MM.1S (cell line): ENCODE results near the gene HTRA1.

ENCODE experiments used
- EZH2 ChIP-seq: fragments of 300-600 bp; sonication (generic); optimal IDR thresholded peaks from 2 replicates; pipeline ENCODE3; 2017; ENCODE audit warnings: low read depth, mild to moderate bottlenecking, antibody characterized with exemption, low read length, mixed read lengths
- EZH2phosphoT487 ChIP-seq: fragments of 300-600 bp; sonication (generic); IDR thresholded peaks from 2 replicates; pipeline ENCODE4 v1.6.1; 2018; ENCODE audit warnings: antibody characterized with exemption, low read length
- TF ChIP-seq, protein P1 (sequence below): fragments of 300-600 bp; sonication (generic); IDR thresholded peaks from 2 replicates; pipeline ENCODE4 v1.5.1; 2016; ENCODE audit warnings: antibody characterized with exemption, low read length, mixed read lengths

DNA sequence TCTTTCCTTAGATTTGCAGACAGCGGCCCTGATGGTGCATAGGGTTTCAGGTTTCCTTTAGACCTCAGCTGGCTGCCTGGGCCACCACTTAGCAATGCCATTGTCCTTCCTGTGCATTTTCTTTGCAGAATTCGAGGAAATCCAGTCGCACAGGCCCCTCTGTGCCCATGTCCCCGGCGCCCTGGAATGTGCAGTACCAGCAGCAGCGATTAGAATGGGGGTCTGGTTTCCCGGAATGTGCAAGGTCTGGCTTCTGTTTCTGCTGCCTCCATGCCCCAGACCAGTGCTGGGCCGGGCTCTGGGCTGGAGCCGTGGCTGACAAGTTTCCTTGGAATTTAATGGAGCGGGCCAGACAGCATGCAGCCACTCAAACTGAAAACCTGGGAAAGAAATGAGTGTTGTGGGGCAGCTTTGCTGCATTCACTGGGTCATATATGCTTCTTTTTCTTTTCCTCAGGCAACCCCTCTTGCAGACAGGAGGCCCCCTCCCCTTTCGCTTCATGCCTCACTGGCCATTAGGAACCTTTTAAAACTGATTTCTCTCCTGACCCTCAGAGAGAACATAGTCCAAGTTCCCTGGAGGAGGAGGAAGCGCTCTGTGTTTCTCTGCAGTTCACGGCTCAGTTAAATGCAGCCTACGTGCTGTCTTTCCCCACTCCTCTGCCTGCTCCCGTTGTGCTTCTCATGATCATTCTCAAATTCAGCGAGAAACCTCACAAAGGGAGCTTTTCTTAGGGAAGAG lies 14.4 kb downstream of the HTRA1 start:
- TF ChIP-seq EZH2 (no peak), EZH2phosphoT487 (no peak)
- TF ChIP-seq, protein P1, sequence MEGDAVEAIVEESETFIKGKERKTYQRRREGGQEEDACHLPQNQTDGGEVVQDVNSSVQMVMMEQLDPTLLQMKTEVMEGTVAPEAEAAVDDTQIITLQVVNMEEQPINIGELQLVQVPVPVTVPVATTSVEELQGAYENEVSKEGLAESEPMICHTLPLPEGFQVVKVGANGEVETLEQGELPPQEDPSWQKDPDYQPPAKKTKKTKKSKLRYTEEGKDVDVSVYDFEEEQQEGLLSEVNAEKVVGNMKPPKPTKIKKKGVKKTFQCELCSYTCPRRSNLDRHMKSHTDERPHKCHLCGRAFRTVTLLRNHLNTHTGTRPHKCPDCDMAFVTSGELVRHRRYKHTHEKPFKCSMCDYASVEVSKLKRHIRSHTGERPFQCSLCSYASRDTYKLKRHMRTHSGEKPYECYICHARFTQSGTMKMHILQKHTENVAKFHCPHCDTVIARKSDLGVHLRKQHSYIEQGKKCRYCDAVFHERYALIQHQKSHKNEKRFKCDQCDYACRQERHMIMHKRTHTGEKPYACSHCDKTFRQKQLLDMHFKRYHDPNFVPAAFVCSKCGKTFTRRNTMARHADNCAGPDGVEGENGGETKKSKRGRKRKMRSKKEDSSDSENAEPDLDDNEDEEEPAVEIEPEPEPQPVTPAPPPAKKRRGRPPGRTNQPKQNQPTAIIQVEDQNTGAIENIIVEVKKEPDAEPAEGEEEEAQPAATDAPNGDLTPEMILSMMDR: no peak
